NB4 (cell line): ENCODE results near the gene PCNX3.

ENCODE experiments used
- POLR2A ChIP-seq: IDR thresholded peaks from 2 replicates; pipeline ENCODE4 v1.6.1; 2011; ENCODE audit warnings: mild to moderate bottlenecking; ENCODE audit not compliant: insufficient read length; ENCODE audit errors: extremely low read depth
- TF ChIP-seq, protein P1 (sequence below): IDR thresholded peaks from one replicate; pipeline ENCODE4 v1.5.1; 2012; ENCODE audit warnings: low read depth, low read length
- TF ChIP-seq, protein P2 (sequence below): IDR thresholded peaks from 2 replicates; pipeline ENCODE4 v1.6.1; 2011; ENCODE audit warnings: low read depth, low read length

DNA sequence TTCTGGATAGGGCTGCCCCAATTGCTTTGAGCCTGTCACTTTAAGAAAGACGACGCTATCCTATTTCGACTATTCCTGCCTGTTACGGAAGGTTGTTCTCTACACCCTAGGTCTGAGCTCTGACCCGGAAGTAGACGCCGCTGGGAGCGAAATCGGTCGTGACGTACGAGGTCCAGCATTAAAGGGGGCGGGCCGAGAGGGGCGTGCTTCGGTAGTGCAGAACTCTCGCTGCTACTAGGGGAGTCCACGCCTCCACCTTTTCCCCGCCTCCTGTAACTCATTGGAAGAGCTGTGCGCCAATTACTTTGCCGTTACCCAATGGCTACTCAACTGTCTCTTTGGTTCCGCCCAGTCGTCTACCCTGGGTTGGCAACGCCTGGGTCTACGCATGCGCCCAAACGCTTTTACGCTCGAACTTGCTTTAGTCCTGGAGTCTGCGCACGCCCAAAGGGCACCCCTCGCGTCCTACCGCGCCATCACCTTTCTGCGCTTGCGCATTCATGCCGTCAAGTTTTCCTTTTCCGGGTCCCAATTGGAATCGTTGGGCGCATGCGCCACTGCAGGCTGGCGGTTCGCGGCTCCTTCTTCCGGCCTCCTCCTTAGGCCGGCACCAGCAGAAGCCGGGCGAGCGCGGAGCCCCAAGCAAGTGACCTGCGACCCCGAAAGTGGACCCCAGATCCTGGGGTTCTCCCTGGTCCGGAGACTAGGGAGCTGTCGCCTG, at the start of gene PCNX3:
- TF ChIP-seq, protein P1, sequence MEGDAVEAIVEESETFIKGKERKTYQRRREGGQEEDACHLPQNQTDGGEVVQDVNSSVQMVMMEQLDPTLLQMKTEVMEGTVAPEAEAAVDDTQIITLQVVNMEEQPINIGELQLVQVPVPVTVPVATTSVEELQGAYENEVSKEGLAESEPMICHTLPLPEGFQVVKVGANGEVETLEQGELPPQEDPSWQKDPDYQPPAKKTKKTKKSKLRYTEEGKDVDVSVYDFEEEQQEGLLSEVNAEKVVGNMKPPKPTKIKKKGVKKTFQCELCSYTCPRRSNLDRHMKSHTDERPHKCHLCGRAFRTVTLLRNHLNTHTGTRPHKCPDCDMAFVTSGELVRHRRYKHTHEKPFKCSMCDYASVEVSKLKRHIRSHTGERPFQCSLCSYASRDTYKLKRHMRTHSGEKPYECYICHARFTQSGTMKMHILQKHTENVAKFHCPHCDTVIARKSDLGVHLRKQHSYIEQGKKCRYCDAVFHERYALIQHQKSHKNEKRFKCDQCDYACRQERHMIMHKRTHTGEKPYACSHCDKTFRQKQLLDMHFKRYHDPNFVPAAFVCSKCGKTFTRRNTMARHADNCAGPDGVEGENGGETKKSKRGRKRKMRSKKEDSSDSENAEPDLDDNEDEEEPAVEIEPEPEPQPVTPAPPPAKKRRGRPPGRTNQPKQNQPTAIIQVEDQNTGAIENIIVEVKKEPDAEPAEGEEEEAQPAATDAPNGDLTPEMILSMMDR = no peak
- peak; percentile 29 for TF ChIP-seq POLR2A
- TF ChIP-seq, protein P2, sequence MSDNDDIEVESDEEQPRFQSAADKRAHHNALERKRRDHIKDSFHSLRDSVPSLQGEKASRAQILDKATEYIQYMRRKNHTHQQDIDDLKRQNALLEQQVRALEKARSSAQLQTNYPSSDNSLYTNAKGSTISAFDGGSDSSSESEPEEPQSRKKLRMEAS = peak; percentile 83
